ENCODE measurements around the gene MBNL1.

The MBNL1 gene

DNA sequence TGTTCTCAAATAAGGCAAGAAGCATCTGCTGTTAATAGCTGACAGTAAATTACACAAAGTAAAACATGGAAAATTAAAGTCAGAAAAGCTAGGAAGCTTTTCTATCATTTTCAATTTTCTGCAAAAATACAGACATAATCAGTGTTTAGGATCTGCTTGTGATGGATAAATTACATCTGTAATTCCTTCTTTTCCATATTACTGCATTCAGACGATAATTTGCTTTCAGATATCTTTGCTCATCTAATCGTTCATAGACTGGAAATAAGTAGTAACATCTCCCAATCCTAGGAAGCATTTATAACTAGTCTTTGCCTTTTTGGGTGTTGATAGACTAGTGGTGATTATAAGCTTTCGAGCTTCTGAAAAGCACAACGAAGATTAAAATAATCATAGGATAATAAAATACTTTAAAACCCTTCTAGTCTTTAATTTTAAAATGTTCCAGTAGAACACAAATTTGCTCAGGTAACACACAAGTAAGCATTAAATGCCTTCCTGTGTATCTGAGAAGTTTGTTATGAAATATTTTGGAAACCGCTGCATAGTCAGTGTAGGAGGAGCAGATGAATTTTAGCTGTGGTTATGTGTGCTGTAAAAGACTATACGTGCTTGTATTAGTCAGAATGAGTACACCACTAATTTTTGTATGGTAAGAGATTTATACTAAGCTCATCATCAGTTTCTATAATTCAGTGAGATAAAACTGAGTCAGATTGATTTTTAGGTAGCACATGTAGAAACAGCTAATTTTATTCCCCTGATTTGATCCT, 41.0 kb downstream of the MBNL1 start:
- no peak for DNase-seq (ENCODE audit: extremely low read depth, insufficient read length)

DNA sequence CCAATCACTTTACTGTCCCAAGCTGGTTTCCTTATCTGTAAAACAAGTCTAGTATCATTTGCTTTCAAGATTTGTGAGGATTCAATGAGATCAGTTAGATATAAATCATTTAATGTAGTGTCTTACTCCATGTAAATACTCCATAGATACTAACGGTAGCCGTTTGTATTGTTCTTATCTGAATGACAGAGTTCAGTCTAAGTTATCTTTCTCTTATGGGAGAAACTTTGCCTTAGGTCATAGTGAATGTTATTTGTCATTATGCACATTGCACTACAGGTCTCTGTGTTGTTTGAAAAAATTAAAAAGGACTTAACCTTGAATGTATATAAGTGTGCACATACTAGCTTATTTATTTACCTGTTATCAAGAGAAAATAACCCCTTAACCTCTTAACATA, 44.7 kb downstream of the MBNL1 start:
- H3K36me3 ChIP-seq (ENCODE audit: control insufficient read depth, insufficient read depth, low read length) = no peaks in the 10 kb centered on the region; the same call in none of the 2 replicates
- H3K4me3 ChIP-seq (replicated peaks; ENCODE audit: low read depth, low read length) = no peak overlapping the region
- no peaks in the 10 kb centered on the region for H3K27me3 ChIP-seq (replicated peaks; ENCODE audit: control insufficient read depth, insufficient read depth, low read length)
- DNase-seq (ENCODE audit: extremely low read depth, insufficient read length) = no peak
- TF ChIP-seq, protein P1, sequence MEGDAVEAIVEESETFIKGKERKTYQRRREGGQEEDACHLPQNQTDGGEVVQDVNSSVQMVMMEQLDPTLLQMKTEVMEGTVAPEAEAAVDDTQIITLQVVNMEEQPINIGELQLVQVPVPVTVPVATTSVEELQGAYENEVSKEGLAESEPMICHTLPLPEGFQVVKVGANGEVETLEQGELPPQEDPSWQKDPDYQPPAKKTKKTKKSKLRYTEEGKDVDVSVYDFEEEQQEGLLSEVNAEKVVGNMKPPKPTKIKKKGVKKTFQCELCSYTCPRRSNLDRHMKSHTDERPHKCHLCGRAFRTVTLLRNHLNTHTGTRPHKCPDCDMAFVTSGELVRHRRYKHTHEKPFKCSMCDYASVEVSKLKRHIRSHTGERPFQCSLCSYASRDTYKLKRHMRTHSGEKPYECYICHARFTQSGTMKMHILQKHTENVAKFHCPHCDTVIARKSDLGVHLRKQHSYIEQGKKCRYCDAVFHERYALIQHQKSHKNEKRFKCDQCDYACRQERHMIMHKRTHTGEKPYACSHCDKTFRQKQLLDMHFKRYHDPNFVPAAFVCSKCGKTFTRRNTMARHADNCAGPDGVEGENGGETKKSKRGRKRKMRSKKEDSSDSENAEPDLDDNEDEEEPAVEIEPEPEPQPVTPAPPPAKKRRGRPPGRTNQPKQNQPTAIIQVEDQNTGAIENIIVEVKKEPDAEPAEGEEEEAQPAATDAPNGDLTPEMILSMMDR (IDR thresholded peaks at IDR 0.05; ENCODE audit: insufficient read depth, low read length, poor library complexity, severe bottlenecking) = no peak

More for the DNA sequence above, 41.0 kb downstream of the MBNL1 start:
- no peaks in the 10 kb centered on the region for H3K27me3 ChIP-seq (replicated peaks; ENCODE audit: control insufficient read depth, insufficient read depth, low read length)
- TF ChIP-seq, protein P1 (IDR thresholded peaks at IDR 0.05; ENCODE audit: insufficient read depth, low read length, poor library complexity, severe bottlenecking) = no peak
- H3K4me3 ChIP-seq (replicated peaks; ENCODE audit: low read depth, low read length) = no peak overlapping the region
- H3K36me3 ChIP-seq (ENCODE audit: control insufficient read depth, insufficient read depth, low read length) = no peaks in the 10 kb centered on the region; the same call in none of the 2 replicates

DNA sequence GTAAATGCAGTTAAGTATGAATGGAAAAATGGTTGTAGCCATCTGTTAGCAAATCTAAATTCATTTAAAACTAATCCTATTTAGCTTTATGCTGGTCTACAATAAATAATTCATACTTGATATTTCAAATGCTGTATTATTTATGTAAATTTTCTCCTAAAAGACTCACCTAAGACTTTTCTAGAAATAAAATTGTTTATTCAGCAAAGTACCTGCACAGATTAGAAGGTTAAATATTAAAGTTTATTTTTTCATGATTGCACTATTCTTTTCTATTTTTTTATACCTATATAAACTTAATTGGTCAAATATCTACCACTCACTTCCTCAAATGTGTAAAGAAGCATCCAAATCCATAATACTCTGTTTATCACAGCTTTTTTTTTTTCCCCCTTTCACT, 45.2 kb downstream of the MBNL1 start:
- Histone ChIP-seq H3K27me3 (replicated peaks; ENCODE audit: control insufficient read depth, insufficient read depth, low read length) (no peaks in the 10 kb centered on the region), H3K4me3 (replicated peaks; ENCODE audit: low read depth, low read length) (no peak overlapping the region), H3K36me3 (ENCODE audit: control insufficient read depth, insufficient read depth, low read length) (no peaks in the 10 kb centered on the region; the same call in 1 of the 2 replicates)
- no peak for DNase-seq (ENCODE audit: extremely low read depth, insufficient read length)
- TF ChIP-seq, protein P1 (IDR thresholded peaks at IDR 0.05; ENCODE audit: insufficient read depth, low read length, poor library complexity, severe bottlenecking) = no peak

DNA sequence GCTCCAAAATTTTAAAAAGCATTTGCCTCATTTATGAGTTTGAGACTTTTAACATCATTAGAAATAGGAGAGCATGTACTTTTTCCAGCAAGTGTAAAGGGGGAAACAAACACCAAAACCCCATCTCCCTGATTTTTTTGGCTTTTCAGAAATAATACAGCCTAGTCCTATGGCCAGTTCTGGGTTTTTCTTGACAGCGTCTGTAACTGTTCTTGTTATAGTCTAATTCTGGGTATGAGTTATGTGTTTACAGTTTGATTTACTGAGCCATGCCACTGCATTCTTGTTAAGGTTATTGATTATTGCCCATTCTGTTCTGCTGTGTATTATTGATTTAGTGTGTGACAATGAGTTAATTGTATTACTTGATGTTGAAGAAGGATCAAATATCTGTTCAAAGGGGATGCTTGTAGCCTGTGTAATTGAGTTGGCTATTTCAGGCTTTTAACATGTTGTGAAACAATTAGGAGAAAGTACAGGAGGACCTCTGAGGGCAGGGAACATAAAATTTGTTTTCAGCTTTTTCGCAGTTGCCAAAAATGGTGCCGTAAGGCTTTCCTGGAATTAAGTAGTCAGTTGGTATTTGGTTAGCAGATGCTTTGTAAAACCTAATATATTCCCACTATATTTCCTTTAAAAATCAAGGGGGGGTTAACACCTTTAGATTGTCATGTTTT, 46.1 kb downstream of the MBNL1 start:
- Histone ChIP-seq H3K4me3 (replicated peaks; ENCODE audit: low read depth, low read length) (no peak overlapping the region), H3K36me3 (ENCODE audit: control insufficient read depth, insufficient read depth, low read length) (no peaks in the 10 kb centered on the region; the same call in 1 of the 2 replicates), H3K27me3 (replicated peaks; ENCODE audit: control insufficient read depth, insufficient read depth, low read length) (no peaks in the 10 kb centered on the region)
- TF ChIP-seq, protein P1 (IDR thresholded peaks at IDR 0.05; ENCODE audit: insufficient read depth, low read length, poor library complexity, severe bottlenecking) = no peak
- no peak for DNase-seq (ENCODE audit: extremely low read depth, insufficient read length)

DNA sequence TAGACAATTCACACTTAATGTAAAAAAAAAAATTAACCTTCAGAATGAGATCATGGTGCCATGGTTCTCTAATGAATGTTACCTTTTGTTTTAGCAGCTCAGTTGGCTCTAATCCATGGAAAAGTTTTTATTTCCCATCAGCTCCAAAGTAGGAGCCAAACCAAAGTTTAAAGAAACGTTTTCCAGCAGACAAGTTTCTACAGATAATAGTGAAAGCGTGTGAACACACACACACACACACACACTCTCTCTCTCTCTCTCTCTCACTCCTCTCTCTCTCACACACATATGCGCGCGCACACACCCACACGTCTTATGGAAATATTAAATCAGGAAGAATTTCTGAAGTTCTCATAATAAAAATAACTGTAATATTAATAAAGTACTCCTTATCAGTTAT, 46.9 kb downstream of the MBNL1 start:
- Histone ChIP-seq H3K27me3 (replicated peaks; ENCODE audit: control insufficient read depth, insufficient read depth, low read length) (no peaks in the 10 kb centered on the region), H3K4me3 (replicated peaks; ENCODE audit: low read depth, low read length) (no peak overlapping the region), H3K36me3 (ENCODE audit: control insufficient read depth, insufficient read depth, low read length) (no peaks in the 10 kb centered on the region; the same call in 1 of the 2 replicates)
- TF ChIP-seq, protein P1 (IDR thresholded peaks at IDR 0.05; ENCODE audit: insufficient read depth, low read length, poor library complexity, severe bottlenecking) = no peak
- DNase-seq (ENCODE audit: extremely low read depth, insufficient read length) = no peak
